HG03565 (cell line): Measurements from ENCODE around the gene TTYH3.
"Not testable (repeated sequence)": the region's sequence is repeated elsewhere in the genome, so short reads cannot be mapped to it uniquely, and the experiment has no call there.

ENCODE experiments used
- ATAC-seq: cut with Tn5 transposase; IDR thresholded peaks from one replicate; pipeline ENCODE4 v1.9.1; 2021; ENCODE audit warnings: mild to moderate bottlenecking, moderate library complexity; ENCODE audit not compliant: unreplicated experiment

Gene TTYH3

DNA sequence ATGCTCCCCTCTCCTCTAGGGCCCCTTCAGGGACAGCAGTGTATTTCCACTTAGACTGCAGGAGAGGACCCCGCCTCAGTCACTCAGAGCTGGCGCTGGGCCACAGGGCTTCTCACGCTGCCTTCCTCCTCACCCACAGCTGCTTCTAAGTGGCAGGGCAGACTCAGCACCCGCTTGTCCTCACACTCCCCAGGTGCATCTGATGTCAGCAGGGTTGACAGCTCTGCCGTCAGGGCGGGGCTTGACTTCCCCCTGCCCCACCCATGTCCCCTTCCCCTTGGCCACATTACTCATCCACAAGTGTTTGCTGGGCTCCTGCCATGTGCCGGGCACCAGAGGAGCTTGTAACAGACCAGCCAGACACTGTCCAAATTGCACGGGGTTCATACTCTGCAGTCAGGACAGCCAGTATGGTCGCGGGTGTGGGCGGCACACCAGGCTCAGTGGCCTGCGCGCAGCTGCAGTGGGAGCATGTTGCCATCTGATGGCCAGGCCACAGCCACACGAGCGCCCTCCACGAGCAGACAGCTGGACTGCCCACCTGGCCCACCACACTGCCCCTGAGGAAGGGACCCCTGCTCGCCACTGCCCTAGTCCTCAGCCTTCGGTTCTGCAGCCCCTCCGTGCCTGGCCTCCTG, 29.3 kb upstream of the TTYH3 start:
- ATAC-seq: no peak

DNA sequence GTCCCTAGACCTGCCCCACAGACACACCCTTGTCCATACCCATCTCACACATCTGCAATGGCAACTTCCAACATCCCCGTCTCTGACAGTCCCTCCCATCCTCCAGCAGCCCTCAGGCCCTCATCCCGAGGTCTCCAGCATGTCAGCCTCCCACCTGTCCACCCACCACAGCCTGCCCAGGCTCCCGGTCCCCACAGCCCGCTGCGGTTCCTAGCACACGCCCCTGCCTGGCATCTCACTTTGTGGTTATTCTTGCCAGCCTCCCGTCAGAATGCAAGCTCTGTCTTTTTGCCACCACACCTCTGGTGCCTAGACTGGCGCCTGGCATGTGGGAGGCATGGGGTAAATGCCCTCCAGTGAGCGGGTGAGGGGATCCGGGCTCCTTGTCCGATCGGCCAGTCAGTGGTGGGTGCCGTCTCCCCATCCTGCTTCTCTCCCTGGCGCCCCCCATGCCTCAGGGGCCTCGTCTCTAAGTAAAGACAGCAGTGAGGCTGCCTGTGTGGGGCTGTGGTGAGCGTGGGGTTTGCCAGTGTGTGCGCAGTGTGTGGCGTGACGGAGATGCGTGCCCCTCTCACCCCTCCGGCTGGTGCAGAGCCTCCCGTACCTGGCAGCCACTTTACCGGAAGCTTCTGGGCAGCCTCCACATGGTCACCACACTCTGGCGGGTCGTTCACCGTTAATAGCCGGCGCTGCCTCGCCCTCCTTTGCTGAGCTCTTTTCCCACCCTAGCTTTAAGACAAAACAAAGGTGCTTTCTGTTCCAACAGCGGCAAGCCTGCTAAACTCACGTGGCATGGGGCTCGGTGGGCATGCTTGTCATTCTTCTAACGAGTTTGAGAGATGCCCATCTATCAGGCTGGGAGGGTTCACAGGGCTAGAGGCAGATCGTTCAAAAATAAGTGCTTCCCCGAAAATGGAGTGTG, 28.5 kb upstream of the TTYH3 start:
- ATAC-seq: no peak

DNA sequence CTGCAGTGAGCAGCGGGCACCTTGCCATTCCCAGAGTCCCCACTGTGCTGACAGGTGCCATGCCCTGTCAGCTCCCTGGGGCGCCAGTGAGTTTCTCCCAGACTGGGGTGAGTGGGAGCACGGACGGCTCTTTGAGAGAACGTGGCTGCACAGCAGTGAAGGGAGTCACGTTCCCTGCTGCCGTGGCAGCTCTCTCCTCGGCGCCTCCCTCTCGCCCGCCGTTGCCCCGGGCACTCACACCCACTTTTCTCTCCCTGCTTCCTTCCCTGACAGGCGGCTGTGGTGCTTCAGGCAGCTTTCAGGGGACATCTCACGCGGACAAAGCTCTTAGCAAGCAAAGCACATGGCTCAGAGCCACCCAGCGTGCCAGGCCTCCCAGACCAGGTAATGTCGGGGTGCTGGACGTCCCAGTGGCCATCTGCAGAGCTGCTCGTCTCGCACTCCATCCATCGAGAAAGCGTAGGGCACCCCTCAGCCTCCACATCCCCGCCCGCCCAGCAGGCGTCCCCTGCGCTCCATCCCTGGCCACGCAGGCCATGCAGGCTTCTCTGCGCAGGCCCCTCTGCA, 27.1 kb upstream of the TTYH3 start:
- no peak for ATAC-seq

DNA sequence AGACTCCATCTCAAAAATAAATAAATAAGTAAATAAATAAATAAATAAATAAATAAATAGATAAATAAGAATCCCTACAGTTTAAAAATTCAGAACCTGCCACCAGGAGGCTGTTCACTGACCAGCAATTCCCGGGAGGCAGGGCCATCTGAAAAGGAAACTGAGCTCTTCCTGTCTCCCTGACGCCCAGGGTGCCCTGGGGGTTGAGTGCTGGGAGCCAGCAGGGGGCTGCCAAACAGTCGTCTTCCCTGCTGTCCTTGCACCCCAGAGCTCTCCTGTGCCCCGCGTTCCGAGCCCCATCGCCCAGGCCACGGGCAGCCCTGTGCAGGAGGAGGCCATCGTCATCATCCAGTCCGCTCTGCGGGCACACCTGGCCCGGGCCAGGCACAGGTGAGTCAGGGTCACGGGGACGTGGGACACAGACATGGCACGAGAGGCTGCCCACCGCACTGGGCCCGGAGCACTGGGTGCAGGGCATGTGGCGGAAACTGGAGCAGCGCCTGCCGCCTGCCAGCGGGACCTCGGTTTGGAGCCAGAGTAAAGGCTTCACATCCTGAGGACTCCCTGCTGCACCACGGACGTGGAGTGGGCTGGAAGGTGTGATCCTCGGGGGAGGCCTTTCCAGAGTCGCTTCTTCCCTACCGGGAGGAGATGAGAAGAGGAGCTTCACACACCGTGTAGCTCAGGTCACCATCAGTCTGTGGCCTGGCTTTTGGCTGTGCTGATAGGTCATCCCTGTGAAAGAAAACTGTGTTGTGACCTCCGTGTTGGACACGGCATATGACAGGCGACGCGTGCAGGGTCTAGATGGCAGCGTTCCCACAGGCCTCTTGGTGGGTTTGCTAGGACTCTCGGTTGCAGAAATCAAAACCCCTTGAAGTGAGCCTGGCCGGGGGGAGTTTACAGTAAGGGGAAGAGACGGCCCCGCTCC, 25.9 kb upstream of the TTYH3 start:
- no peak for ATAC-seq

DNA sequence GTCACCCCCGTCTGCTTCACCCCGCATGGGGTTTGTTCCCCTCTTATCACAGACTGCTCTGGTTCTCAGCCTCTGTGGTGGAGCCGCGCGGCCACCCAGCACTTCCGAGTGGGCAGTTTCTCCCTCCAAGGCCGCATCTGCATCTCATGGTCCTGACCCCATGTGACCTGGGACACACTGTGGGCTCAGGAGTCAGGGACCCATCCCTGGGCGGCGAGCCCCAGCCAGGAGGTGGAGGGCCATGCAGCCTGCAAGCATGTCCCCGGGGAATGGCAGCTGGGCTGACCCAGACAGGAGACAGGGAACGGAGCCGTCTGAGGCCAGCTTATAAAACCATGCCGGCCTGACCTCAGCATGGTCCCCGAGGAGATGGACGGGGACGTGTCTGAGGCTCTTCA, 25.2 kb upstream of the TTYH3 start:
- ATAC-seq: no peak

DNA sequence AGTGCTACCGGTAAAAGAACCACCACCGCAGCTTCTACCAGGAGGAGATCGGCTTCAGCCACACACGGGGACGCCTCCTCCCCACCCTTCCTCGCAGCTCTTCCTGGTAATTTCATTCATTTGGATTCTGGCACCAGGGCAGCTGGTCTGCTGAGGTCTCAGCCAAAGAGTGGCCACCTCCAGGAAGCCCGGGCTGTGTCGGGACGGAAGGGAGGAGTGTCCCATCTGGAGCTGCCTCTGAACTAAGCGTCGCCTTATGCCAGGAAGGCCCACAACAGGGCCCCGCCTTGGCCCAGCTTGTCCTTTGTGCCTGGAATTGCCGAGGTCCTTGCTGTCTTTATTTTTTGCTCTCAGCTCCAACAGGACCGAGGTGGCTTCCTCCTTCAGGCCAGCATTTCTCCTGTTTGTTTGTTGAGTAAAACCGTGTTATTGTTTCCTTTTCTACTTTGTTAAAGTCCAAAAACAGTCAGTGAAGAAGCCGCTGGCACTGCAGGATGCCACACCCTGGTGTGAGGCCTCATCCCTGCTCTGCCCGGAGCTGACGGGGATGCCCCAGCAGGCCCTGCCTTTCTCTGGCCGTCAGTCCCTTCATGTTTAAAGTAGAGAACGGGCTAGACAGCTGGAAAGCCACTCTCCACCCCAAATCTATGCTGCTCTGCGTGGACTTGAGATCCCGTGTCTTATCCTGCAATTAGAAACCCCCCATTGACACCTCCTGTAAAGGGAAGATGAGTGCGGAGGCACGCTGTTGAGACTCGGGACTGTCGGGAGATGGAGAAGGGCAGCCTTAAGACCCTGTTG, 24.5 kb upstream of the TTYH3 start:
- ATAC-seq: no peak

DNA sequence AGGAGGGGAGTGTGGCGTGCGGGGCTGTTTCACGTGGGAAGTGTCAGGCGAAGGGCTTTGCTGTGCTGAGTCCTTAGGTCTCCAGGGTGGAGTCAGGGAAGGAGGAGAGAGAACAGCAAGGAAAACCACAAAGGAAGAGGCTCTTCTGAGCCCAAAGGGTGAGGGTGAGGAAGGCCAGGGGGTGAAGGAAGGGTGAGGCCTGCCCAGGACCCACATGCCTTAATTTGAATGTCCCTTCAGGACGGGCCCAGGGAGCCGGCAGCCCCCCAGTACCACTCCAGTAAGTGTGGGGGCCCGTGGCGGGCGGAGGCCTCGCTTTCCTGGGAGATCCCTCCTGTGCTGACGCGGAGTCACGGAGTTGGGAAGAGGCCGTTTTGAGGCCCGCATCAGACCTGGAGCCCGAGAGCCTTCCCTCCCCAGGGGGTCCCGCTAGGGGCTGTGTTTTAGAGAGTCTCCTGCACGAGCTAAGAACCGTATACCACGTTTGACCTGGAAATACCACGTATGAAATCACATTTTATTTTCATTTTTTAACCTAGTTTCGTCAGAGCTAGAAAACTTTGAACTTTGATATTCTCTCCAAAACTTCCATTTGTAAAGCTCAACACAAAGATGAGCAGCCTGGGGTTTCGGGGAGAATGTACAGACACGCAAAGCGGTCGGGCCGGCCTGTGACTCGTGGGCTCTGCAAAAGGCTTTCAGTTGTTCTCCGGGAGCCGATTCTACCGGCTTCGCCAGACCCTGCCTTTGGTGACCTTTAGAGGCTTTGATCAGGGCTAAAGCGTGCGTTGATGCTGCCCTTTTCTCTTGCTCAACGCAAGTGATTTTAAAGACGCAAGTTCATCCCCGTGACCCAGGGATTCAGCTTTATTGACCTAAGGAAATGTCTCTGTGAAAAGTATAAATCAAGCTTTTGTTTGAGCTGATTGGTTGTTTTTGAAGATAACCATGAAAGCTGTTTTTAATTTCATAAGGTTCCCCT, 23.6 kb upstream of the TTYH3 start:
- ATAC-seq: no peak

DNA sequence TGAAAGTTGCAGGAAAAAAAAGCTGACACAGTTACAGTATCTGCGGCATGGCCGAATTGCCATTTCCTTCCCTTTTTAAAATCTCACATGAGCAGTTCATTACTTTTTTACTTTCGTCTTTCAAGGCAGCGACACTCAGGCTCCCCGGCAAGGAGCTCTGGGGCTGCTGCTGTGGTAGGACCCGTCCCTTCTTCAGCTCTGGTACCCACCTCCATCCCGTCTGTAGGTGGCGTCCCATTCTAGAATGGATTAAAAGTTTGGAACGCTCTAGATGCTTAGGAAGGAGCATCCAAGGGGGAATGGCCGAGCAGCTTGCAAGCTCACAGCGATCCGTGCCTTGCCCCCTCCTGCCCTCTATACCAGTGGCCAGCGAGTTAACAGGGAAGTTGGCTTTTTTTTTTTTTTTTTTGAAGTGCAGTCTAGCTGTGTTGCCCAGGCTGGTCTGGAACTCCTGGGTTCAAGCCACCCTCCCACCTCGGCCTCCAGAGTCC, 22.8 kb upstream of the TTYH3 start:
- ATAC-seq: no peak

DNA sequence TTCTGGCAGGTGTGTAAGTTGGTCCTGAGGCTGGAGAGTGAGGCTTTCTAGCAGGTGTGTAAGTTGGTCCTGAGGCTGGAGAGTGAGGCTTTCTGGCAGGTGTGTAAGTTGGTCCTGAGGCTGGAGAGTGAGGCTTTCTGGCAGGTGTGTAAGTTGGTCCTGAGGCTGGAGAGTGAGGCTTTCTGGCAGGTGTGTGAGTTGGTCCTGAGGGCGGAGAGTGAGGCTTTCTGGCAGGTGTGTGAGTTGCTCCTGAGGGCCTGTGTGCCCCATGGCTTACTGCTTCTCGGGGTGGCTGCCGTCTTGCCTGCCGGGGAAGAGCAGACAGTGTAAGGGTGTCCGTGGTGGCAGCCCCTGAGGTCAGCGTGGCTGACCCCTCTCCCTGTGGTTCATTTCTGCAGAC, 22.1 kb upstream of the TTYH3 start:
- not testable (repeated sequence) for ATAC-seq

DNA sequence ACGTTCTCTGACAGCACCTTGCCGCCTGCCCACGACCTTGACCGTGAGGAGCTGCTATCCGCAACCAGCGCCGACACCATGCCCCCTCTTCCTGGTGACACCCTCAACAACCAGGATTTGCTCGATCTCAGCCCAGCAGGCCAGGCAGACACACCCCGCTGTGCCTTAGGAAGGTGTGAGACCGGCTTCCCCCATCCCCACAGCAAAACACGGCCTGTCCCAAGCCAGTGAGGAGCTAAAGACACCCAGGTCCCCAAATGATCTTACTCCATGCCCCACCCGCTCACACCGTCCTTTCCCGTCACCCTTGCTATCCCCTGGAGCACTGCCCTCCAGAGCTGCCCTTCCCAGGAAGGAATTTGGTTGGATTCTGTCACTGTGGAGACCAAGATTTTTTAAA, 21.3 kb upstream of the TTYH3 start:
- ATAC-seq: no peak

DNA sequence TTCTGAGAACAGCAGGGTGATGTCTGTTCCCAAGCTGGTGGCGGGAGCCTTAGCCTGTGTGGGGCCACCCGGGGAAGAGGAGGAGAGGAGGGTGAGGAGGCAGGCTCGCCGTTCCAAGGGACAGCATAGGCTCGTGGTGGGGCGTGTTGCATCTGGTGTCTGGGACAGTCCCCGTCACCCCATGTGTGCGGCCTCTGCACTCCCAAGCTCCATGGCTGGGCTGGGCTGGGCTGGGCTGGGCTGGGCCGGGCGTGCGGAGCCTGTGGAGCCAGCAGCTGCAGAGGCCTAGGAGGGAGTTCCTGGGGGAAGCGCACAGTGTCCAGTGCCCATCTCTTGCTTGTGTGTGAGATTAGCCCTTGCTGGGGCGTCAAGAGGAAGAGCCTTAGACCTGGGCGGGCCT, 20.9 kb upstream of the TTYH3 start:
- ATAC-seq: no peak

DNA sequence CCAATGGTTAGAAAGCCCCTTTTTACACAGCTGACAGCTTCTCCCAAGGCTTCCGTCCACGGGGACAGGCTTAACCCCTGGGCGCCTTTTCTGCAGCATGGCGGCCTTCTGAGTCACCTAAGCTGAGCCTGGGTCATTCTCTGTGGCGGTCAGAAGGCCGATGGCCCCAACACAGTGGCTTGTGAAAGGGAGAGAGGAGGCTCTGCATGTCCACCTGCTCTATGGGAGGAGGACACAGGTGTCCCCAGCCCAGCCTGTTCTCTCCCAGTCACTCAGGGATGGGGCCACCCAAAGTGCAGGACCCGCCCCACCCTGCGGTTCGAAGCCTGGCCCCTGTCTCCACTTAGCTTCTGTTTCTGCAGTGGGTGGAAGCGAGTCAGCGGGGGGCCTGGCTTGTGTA, 20.4 kb upstream of the TTYH3 start:
- ATAC-seq: no peak

DNA sequence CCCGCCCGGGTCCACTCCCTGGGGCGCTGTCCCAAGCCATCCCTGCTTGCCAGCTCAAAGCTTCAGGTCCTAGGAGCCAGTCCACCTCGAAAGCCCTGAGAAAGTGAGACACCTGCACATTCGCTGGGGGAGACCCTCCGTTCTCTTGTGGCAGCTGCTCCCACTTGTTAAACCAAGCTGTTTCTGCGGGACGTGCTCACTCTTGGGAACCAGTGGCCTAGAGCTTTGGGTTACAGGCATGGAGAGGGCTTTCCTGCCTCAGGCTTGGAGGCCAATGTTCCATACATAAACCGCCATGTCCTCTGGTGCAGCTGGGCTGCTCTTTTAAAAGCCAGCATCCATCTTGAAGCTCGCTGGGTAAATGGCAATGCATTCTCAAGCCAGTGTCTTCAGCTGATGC, 19.9 kb upstream of the TTYH3 start:
- no peak for ATAC-seq

DNA sequence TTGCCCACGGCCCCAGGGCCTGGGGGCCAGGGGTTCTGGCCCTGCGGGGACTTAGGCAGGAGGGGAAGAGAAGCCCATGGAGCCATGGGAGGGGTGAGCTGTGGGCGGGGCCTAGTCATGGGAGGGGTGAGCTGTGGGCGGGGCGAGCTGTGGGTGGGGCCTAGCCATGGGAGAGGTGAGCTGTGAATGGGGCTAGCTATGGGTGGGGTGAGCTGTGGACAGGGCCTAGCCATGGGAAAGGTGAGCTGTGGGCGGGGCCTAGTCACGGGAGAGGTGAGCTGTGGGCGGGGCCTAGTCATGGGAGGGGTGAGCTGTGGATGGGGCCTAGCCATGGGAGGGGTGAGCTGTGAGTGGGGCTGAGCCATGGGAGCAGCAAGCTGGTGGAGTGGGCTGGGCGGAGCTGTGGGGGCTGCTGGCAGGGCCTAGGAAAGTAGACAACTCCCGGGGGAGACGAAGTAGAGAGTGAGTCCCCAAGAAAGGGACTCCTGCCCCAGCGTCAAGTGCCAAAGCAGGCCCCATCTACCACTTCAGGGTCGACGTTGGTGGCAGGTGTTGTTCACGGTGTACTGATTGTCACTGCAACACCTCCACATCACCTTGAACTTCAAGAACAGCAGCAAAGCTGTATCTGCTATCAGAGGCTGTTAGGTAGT, 19.2 kb upstream of the TTYH3 start:
- ATAC-seq: no peak

DNA sequence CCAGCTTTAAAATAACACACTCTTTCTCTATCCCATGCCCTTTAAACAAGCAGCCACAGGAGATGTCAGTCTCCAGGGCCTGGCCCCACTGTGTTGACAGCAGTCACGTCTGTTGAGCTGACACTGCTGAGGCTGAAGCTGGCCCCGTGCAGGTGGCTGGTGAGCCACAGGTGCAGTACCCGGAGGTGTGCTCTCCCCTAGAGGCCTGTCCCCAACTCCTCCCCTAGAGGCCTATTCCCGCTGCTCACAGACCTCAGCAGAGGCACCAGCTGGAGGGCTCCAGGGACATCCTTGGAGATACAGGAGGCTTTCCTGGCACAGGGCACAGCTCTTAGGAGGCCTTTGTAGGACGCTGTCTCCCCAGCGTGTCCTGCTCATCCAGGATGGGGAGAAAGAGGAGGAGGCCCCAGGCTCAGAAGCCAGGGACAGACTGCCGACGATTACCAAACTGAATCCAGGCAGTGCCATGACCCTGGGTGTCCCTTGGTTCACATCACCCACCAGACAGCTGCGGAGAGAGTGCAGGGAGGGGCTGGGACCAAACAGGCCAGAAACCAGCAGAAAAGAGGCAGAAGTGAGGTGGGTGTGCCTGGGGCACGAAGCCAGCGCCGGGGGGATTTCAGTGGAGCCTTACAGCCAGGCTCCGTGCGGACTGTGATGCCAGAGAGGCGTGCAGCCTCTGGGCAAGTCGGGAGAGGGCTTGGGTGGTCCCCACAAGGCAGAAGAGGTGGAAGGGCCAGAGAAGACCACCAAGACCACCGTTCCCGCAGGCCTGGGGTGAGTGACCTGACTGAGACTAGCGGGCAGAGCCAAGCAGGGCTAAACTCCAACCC, 18.5 kb upstream of the TTYH3 start:
- no peak for ATAC-seq

DNA sequence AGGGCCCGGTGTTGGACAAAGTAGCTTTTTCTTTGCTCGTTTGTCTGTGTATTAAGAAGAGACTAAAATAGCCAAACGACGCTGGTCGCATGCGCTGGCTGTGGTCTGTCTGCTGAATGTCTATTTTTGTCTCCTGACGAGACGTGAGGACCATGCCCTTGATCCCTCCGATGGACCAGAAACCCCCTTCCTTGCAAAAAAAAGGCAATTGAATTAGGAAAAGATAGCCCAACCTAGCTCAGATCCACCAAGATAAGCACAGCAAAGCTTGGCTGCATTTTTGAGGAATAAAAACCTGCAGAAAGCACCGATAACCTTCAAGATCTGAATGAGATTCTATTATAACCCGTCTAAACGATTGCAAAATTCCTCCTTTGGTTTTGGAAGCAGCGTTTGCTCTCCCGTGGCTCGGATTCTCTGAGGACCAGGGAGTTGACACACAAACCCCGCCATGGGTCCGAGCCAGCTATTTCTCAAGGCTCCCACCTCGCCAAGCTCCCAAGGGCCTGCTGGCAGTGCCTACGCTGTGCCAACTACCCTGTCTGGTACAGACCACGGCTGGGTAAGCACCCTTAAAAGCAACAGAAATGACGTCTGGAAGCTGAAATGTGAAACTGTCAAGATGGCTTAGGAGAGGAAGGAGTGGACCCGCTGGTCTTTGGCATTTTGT, 17.7 kb upstream of the TTYH3 start:
- ATAC-seq: no peak
